H9 (cell line): ENCODE results near the gene LRIF1. TPM values are rescaled to one million over a fixed set of nuclear protein-coding genes. Genes with fewer than 3 reads are reported as not detected.

ENCODE experiments used
- DNase-seq: peaks from one replicate; pipeline ENCODE4 v3.0.0-alpha.2; 2017
- H2AFZ ChIP-seq: one replicate; pipeline ENCODE4 v1.6.1; 2013; ENCODE audit warnings: mild to moderate bottlenecking, low read length, control low read depth, moderate library complexity
- H2AK5ac ChIP-seq: 2 replicates; pipeline ENCODE4 v1.6.1; 2013; ENCODE audit warnings: low read length, control low read depth, mixed read lengths; ENCODE audit not compliant: insufficient read length
- H2BK120ac ChIP-seq: one replicate; pipeline ENCODE4 v1.6.1; 2013; ENCODE audit warnings: low read depth, mild to moderate bottlenecking, low read length, control low read depth, inconsistent platforms; ENCODE audit not compliant: poor library complexity, severe bottlenecking
- H2BK12ac ChIP-seq: 2 replicates; pipeline ENCODE4 v1.6.1; 2013; ENCODE audit warnings: low read length, control low read depth, mixed read lengths, low read depth; ENCODE audit not compliant: insufficient read length
- H2BK15ac ChIP-seq: 2 replicates; pipeline ENCODE4 v1.6.1; 2013; ENCODE audit warnings: low read depth, low read length, control low read depth
- H2BK20ac ChIP-seq: one replicate; pipeline ENCODE4 v1.6.1; 2013; ENCODE audit warnings: low read depth, mild to moderate bottlenecking, low read length, control low read depth, inconsistent platforms; ENCODE audit not compliant: poor library complexity, severe bottlenecking
- H2BK5ac ChIP-seq: 2 replicates; pipeline ENCODE4 v1.6.1; 2013; ENCODE audit warnings: low read length, control low read depth, mixed read lengths; ENCODE audit not compliant: insufficient read length
- H3K14ac ChIP-seq: 2 replicates; pipeline ENCODE4 v1.6.1; 2013; ENCODE audit warnings: low read length, control low read depth; ENCODE audit not compliant: insufficient read depth
- H3K18ac ChIP-seq: 2 replicates; pipeline ENCODE4 v1.6.1; 2013; ENCODE audit warnings: low read depth, mild to moderate bottlenecking, mixed read lengths, low read length, control low read depth; ENCODE audit not compliant: insufficient read length
- H3K23ac ChIP-seq: 2 replicates; pipeline ENCODE4 v1.6.1; 2013; ENCODE audit warnings: low read length, control low read depth, mixed read lengths, low read depth; ENCODE audit not compliant: insufficient read length
- H3K23me2 ChIP-seq: 2 replicates; pipeline ENCODE4 v1.6.1; 2013; ENCODE audit warnings: low read depth, mild to moderate bottlenecking, mixed read lengths, low read length, control low read depth; ENCODE audit not compliant: insufficient read length, poor library complexity, severe bottlenecking
- H3K27ac ChIP-seq: 2 replicates; pipeline ENCODE4 v1.5.1; 2013; ENCODE audit warnings: low read length, control low read depth, mixed read lengths, low read depth; ENCODE audit not compliant: insufficient read length
- H3K27me3 ChIP-seq: 2 replicates; pipeline ENCODE4 v1.6.1; 2013; ENCODE audit warnings: low read length, control low read depth, inconsistent platforms; ENCODE audit not compliant: insufficient read depth
- H3K4ac ChIP-seq: 2 replicates; pipeline ENCODE4 v1.6.1; 2013; ENCODE audit warnings: low read depth, mild to moderate bottlenecking, control low read depth, inconsistent platforms, low read length, moderate library complexity
- H3K4me1 ChIP-seq: 2 replicates; pipeline ENCODE4 v1.6.1; 2013; ENCODE audit warnings: low read length, control low read depth, inconsistent platforms; ENCODE audit not compliant: insufficient read depth
- H3K4me2 ChIP-seq: 2 replicates; pipeline ENCODE4 v1.6.1; 2013; ENCODE audit warnings: low read length, control low read depth, mixed read lengths; ENCODE audit not compliant: insufficient read length, insufficient read depth
- H3K56ac ChIP-seq: 2 replicates; pipeline ENCODE4 v1.6.1; 2013; ENCODE audit warnings: low read depth, mild to moderate bottlenecking, mixed read lengths, low read length, control low read depth; ENCODE audit not compliant: insufficient read length
- H3K79me1 ChIP-seq: 2 replicates; pipeline ENCODE4 v1.6.1; 2013; ENCODE audit warnings: low read depth, mild to moderate bottlenecking, moderate library complexity, low read length, control low read depth, inconsistent platforms; ENCODE audit not compliant: insufficient read depth, poor library complexity, severe bottlenecking
- H3K79me2 ChIP-seq: 2 replicates; pipeline ENCODE4 v1.6.1; 2013; ENCODE audit warnings: low read length, control low read depth, inconsistent platforms; ENCODE audit not compliant: insufficient read depth
- H3K9ac ChIP-seq: 2 replicates; pipeline ENCODE4 v1.6.1; 2013; ENCODE audit warnings: low read length, control low read depth, mixed read lengths; ENCODE audit not compliant: insufficient read length; ENCODE audit errors: extremely low read depth
- H3K9me3 ChIP-seq: one replicate; pipeline ENCODE4 v1.6.1; 2013; ENCODE audit warnings: low read depth, low read length, inconsistent platforms; ENCODE audit not compliant: control insufficient read depth
- H3T11ph ChIP-seq: one replicate; pipeline ENCODE4 v1.6.1; 2013; ENCODE audit warnings: mild to moderate bottlenecking, low read length, control low read depth, inconsistent platforms
- H4K20me1 ChIP-seq: one replicate; pipeline ENCODE4 v1.6.1; 2013; ENCODE audit not compliant: control insufficient read depth, insufficient read length, insufficient read depth
- H4K5ac ChIP-seq: 2 replicates; pipeline ENCODE4 v1.6.1; 2013; ENCODE audit warnings: low read depth, mild to moderate bottlenecking, mixed read lengths, low read length, control low read depth; ENCODE audit not compliant: insufficient read length
- H4K8ac ChIP-seq: replicated peaks from 2 replicates; pipeline ENCODE4 v1.6.1; 2013; ENCODE audit warnings: low read length, control low read depth, mixed read lengths, low read depth; ENCODE audit not compliant: insufficient read length
- H4K91ac ChIP-seq: 2 replicates; pipeline ENCODE4 v1.6.1; 2013; ENCODE audit warnings: low read depth, mild to moderate bottlenecking, moderate library complexity, mixed read lengths, low read length, control low read depth; ENCODE audit not compliant: insufficient read length
- H3K27ac Mint-ChIP-seq, 3 experiments: 2 replicates in 2 of 3; 3 replicates in 1 of 3; pipeline ENCODE4 v1.8.0; 2020 to 2021; ENCODE audit warnings: mixed read lengths in 3 of 3, mild to moderate bottlenecking in 1 of 3, moderate library complexity in 1 of 3
- H3K27me3 Mint-ChIP-seq: 2 replicates; pipeline ENCODE4 v1.8.0; 2021; ENCODE audit warnings: low read depth, mild to moderate bottlenecking, moderate library complexity, mixed read lengths
- H3K36me3 Mint-ChIP-seq, 3 experiments: 2 replicates in 2 of 3; 3 replicates in 1 of 3; pipeline ENCODE4 v1.8.0; 2020 to 2021; ENCODE audit warnings: low read depth in 3 of 3, mixed read lengths in 3 of 3; ENCODE audit not compliant: insufficient read depth in 1 of 3
- H3K4me1 Mint-ChIP-seq, 2 experiments: 2 replicates each; pipeline ENCODE4 v1.8.0; 2020; ENCODE audit warnings: mixed read lengths in 2 of 2
- H3K4me3 Mint-ChIP-seq, 2 experiments: 2 replicates in 1 of 2; 3 replicates in 1 of 2; pipeline ENCODE4 v1.8.0; 2020 to 2021; ENCODE audit warnings: mild to moderate bottlenecking in 2 of 2, mixed read lengths in 2 of 2, moderate library complexity in 1 of 2
- H3K9me3 Mint-ChIP-seq, 2 experiments: 2 replicates in 1 of 2; 3 replicates in 1 of 2; pipeline ENCODE4 v1.8.0; 2020; ENCODE audit warnings: mild to moderate bottlenecking in 2 of 2, mixed read lengths in 2 of 2, moderate library complexity in 1 of 2
- WGBS: extraction: QIAGEN DNeasy Blood & Tissue Kit; methylation state at CpG from one replicate; pipeline ENCODE4 v1.1.7; 2013; ENCODE audit warnings: missing lambda C conversion rate, low lambda C conversion rate, mixed read lengths; ENCODE audit not compliant: insufficient read length; ENCODE audit errors: extremely low coverage; 5-methylcytosine and 5-hydroxymethylcytosine counted together
- total RNA-seq: library from RNA; stranded (reverse); gene quantifications from 2 replicates; pipeline ENCODE4 v1.2.1, GENCODE V29; 2021
- TF ChIP-seq, protein P1 (sequence below): fragments of 200-600 bp; sonication (generic); conservative IDR thresholded peaks from 3 replicates; pipeline ENCODE4 v1.8.0; 2021; ENCODE audit warnings: antibody characterized with exemption, mild to moderate bottlenecking

LRIF1 gene
- total RNA-seq, 1 experiment from 2014 or later, result 13.6 TPM

DNA sequence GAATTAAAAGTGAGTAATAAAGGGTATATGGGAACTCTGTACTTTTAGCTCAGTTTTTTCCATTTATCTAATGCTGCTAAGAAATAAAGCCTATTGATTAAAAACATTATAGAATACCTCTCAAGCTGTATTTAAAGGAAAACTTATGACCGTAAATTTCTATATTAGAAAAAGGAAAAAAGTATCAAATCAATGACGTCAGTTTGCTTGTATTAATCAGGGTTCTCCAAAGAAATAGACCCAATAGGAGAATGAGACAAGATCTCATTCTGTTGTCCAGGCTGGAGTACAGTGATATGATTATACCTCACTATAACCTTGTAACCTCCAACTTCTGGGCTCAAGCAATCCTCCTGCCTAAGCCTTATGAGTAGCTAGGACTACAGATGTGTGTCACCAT is 15.4 kb upstream of the LRIF1 start:
- no peak overlapping the region for H3K4ac ChIP-seq
- no peak overlapping the region for H2BK120ac ChIP-seq

More for the DNA sequence above, 15.4 kb upstream of the LRIF1 start:
- no peaks in the 10 kb centered on the region for H3K23me2 ChIP-seq
- no peaks in the 10 kb centered on the region for H3K9me3 ChIP-seq
- WGBS, result no CpG with 5 or more reads among the region's 2 CpGs
- H4K8ac ChIP-seq, result no peak overlapping the region
- no peak overlapping the region for H2BK5ac ChIP-seq
- TF ChIP-seq, protein P1, sequence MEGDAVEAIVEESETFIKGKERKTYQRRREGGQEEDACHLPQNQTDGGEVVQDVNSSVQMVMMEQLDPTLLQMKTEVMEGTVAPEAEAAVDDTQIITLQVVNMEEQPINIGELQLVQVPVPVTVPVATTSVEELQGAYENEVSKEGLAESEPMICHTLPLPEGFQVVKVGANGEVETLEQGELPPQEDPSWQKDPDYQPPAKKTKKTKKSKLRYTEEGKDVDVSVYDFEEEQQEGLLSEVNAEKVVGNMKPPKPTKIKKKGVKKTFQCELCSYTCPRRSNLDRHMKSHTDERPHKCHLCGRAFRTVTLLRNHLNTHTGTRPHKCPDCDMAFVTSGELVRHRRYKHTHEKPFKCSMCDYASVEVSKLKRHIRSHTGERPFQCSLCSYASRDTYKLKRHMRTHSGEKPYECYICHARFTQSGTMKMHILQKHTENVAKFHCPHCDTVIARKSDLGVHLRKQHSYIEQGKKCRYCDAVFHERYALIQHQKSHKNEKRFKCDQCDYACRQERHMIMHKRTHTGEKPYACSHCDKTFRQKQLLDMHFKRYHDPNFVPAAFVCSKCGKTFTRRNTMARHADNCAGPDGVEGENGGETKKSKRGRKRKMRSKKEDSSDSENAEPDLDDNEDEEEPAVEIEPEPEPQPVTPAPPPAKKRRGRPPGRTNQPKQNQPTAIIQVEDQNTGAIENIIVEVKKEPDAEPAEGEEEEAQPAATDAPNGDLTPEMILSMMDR, result no peak
- H3K23ac ChIP-seq, result no peak overlapping the region
- no peaks in the 10 kb centered on the region for H3K27me3 ChIP-seq
- H3K56ac ChIP-seq, result no peak overlapping the region
- peaks cover 7% of the 10 kb centered on the region for H3K27me3 Mint-ChIP-seq
- H3K4me3 Mint-ChIP-seq, result no peak overlapping the region
- H3K4me1 ChIP-seq, result no peaks in the 10 kb centered on the region
- no peak overlapping the region for H2AK5ac ChIP-seq
- no peak overlapping the region for H3K27ac ChIP-seq
- no peak overlapping the region for H3K18ac ChIP-seq
- H2BK20ac ChIP-seq, result no peak overlapping the region
- no peak overlapping the region for H3K9ac ChIP-seq
- no peak overlapping the region for H2AFZ ChIP-seq
- H4K20me1 ChIP-seq, result no peaks in the 10 kb centered on the region
- H2BK15ac ChIP-seq, result no peak overlapping the region
- no peaks in the 10 kb centered on the region; a peak in 1 of 7 replicates for H3K36me3 Mint-ChIP-seq
- H4K91ac ChIP-seq, result no peak overlapping the region
- H3K4me1 Mint-ChIP-seq, result no peaks in the 10 kb centered on the region
- H3K79me2 ChIP-seq, result no peaks in the 10 kb centered on the region
- peaks cover 55 to 63% of the 10 kb centered on the region in 2 experiments for H3K9me3 Mint-ChIP-seq
- H3K4me2 ChIP-seq, result no peak overlapping the region
- no peak overlapping the region for H2BK12ac ChIP-seq
- H3K14ac ChIP-seq, result no peak overlapping the region
- H3T11ph ChIP-seq, result no peak overlapping the region
- H3K79me1 ChIP-seq, result no peaks in the 10 kb centered on the region
- H4K5ac ChIP-seq, result no peak overlapping the region
- H3K27ac Mint-ChIP-seq, result no peak overlapping the region
- DNase-seq, result no peak
